ENCODE results near the gene CASTOR1.

CASTOR1 gene

GRCh38 chr22:30244066-30244465 is 45.2 kb downstream of the CASTOR1 start:
- DNase-seq, result no peak

GRCh38 chr22:30243661-30244060 is 45.6 kb downstream of the CASTOR1 start:
- no peak for DNase-seq

DNA sequence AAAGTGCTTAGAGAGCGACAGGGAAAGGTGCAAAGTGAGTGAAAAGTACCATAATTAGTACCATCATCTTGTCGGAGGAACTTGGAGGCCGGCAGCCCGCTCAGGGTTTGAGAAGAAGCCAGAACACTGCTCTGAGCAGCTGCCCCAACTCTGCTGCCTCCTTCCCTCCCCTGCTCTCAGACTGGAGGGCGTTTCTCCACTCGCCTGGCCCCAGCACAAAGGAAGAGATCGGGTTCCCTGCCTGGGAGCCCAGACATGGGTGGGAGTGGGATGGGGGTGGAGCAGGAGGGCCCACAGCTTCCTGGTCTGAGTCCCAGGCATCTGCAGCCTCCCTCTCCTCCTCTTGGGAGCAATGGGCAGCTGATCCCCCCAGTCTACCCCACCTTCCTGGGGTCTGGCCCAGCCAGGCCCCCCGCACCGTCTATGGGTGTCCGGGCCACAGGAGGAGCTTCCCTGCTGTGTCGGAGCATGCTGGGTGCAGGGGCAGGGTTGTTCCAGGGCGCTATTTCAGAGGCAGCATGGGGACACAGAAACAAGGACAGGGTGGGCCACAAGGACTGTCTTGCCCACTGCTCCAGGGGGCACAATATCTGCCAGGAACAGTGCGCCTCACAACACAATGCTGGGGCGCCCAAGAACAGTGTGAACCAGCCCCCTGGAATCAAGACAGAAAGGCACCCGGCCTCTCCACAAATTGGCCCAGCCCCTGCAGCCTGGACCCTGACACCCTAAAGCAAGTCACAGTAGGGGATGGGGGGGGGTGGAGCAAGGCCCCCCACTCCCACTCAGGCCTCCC is 47.5 kb downstream of the CASTOR1 start:
- no peak for DNase-seq

GRCh38 chr22:30240541-30241417 is 48.5 kb downstream of the CASTOR1 start:
- DNase-seq, result no peak

DNA sequence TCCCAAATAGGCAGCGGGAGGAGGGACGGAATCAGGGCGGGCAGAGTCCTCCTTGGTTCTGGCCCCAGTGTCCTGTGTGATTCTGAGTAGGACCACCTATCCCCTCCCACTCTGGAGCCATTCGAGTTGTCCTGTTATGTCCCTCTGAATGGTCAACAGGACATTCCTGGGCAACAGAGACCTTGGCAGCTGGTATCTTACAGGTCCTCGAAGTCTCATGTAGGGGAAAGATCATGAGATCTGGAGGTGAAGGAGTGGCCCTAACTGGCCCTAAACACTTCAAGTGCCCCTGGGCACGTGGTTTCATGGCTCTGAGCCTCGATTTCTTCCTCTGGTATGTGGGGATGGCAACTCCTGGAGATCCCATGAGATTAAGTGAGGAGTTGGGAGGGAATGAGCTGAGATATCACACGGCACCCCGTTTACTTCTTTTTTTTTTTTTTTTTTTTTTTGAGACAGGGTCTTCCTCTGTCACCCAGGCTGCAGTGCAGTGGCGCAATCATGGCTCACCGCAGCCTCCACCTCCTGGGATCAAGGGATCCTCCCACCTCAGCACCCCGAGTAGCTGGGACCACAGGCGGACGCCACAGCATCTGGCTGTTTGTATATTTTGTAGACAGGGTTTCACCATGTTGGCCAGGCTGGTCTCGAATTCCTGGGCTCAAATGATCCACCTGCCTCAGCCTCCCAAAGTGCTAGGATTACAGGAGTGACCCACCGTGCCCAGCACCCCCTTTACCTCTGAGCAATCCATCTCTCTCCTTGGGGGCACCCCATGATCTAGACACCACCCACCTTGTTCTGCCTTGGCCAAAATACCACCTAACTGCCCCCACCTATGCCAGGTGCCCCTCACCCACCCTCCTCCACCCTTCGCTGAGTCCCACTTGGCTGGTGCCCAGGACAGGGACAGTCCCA is 49.6 kb downstream of the CASTOR1 start:
- DNase-seq, result no peak

- no peak for DNase-seq
Measured at GRCh38 chr22:30238661-30239487, 50.4 kb downstream of the CASTOR1 start.

- DNase-seq, result no peak
Measured at GRCh38 chr22:30238136-30238535, 51.2 kb downstream of the CASTOR1 start.

DNA sequence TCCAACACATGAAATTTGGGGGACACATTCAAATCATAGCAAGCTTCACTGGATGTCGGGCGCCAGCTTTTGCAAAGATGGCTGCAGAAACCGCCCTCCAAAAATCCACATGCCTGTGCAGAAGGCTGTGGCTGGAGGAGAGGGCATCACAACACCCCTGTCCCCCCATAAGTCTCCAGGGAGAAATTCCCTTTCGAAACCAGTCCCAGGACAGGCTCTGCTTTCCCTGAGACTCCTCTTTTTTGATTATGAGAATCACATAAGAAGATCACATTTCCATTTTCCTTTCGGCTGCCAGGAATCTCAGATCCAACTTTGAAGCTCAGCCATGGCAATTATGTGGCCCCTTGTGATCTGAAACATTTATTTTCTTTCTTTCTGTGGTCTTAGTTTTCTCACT is 52.4 kb downstream of the CASTOR1 start:
- DNase-seq, result no peak

DNA sequence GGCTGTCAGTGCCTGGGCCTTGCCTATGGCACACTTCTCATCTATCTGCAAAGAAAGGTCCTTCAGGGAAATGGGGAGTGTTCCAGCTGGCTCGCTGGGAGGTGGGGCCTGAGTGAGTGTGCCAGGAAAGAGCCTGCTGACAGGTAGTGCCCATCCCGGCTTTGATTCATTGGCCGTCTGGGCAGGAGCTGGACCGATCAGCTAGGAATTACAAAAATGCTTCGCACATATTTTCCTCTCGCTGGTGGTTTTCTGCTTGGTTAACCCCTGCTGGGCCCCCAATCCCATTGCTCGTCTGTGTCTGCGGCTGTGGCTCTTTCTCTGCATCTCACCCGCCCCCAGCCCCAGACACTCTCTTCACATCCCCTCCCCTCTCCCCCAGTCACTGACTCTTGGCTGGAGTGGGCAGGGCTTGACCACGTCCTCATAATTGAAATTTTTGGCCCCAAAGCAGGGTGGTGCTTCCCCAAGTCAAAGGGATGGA is 53.6 kb downstream of the CASTOR1 start:
- DNase-seq, result no peak
